Suppressor macrophage (primary cell): ENCODE measurements around the gene OPRM1.

Experiments
- DNase-seq, 4 experiments: peaks; one replicate each; pipeline ENCODE4 v3.0.0-alpha.2; 2020 to 2022

The OPRM1 gene

DNA sequence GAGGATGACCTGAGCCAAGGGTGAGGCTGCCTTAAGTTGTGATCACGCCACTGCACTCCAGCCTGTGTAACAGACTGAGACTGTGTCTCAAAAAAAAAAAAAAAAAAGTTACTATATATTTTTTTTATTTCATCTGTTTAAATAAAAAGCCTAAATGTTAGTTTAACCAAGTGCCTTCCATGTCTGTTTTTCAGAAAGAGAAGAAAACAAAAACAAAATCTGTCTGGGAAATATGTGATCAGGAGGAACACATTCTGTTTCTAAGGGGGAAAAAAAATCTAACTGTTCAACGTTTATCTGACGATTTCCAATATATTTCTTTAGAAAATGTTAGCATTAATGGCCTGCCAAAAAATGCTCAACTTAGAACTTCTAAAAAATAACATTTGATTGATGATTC lies 170.5 kb downstream of the OPRM1 start:
- DNase-seq = no peak

DNA sequence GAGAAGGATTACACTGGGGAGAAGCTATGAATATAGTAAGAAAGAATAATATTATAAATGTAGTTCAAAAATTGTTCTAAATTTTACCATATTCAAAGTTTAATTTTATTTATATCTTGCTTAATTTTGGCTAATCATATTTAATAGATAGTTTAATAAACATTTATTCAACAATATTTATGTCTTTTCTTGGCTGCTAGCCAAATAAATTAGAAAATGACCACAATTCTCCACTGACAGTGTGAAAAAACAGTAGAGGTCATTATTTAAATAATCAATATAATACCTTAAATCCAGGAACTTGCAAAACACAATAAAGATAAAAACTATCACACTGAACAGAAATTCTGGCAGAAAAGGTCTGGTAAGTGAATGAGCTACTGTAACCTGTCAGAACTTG lies 171.6 kb downstream of the OPRM1 start:
- no peak for DNase-seq

DNA sequence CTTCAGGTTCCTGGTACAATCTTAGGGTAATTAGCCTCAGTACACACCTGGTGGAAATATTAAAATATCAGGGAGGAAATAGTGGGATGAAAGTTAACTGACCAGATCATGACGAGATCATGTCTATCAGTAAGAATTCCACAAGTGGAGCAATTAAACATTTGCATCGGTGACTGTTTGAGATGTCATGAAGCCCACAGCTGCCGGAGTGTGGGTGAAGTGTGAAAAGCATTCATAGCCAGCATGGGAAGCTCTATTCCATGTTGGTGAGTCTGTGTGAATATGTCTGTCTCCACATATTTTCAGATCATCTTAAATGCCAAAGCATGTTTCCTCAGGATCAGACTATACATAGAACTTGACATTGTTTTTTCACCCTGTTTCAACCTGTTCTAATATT lies 174.7 kb downstream of the OPRM1 start:
- no peak for DNase-seq

DNA sequence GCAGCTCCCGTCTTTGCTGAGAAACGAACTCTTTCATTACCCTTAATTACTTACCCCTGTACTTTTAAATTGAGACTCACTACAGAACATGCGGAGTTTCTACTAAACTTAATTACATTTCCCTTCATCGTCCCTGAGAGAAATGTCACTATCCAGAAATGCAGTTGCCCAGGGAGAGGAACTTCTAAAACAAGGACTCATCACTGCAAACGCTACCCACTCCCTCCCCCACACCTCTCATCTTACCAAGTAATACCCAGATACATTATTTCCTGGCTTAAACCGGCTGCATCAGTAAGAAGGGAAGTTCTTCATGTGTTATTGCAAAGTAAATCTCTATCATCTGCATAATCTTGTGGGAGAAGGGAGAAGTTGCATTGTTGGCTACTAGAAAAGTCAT lies 179.3 kb downstream of the OPRM1 start:
- peak; percentile 76 to 92 (median 86) for DNase-seq

DNA sequence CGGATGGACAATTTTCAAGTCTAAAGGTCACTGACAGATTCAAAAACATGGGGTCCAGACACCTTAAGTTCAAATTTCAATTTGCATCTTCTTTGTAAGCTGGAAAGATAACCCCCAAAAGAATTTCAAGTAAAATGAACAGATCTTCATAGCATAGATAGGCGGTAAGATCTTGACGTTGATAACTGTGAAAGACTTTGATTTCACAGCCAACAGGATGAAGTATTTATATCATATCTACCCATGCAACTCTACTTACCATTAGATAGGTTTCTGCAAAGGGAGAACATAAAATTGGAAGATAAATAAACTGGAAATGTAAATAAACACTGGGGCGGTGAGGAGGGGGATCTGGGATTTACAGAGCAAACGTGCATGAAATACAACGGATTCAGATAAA lies 179.7 kb downstream of the OPRM1 start:
- DNase-seq = no peak

DNA sequence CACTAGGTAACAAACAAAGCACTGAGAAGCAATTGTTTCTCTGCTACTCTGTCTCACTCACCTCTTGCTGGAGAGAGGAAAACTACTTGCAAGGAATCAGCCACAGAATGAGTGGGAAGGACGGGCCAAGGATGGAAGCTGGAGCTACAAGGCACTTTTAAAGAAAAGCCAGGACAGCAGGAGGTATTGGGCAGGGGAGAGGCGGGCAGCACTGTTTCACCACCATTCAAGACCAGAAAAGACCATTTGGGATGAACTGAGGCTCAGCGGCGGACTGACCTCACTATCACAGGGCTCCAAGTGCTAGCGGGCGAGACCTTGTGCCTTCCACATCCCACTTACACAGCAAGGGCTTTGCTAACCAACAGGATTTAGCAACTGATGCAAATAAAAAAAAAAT lies 180.2 kb downstream of the OPRM1 start:
- DNase-seq = no peak

DNA sequence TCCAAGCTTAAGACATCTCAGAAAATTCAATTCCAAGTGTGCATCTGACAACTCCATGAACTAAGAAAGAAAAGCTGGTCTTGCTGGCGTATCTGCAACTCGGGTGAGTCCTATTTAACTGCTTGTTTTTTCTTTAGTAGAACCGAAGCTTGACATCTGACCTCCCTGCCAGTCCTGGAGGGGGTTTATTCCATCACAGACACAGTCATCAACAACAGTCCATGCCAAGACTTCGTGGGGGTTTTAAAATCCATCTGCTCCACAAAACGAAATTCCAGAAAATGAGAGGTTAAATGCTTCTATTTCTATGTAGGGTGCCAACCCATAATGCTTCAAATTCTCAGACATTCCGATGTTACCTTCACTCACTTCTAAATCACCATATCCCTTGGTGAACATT lies 183.7 kb downstream of the OPRM1 start:
- no peak for DNase-seq

DNA sequence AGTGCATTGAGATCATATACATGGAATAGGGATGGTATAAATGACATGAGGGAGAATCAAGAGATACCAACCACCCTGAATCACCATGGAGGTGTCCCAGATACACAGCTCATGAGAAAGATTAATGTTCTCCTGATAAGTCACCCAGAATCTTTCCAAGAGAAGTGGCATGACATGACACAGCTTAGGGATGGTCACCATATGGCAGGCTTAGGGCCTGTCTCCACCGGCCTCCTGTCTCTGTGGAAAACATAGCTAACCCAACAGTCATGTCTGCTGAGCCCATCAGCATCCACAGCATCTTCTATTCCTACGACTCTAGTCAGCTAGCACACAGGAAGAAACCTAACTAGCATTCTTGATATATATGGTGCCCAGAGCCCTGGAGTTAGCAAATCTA lies 184.3 kb downstream of the OPRM1 start:
- DNase-seq = no peak

DNA sequence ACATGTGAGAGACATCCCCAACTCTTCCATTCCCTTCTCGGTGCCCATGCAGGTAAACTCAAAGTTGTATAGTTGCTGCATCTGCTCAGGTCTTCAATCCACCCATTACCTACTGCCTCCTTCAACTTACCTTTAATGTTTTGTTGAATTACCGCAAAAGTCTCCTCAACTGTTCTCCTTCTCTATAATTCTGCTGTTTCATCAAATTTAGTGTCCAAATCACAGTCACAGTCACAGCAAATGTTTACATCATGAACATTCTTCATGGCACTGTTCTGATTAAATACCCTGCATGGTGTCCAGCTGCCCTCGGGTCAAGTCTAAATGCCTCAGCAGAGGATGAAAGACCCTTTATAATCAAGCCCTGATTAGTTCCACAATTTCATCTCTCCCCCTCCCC lies 187.4 kb downstream of the OPRM1 start:
- no peak for DNase-seq

DNA sequence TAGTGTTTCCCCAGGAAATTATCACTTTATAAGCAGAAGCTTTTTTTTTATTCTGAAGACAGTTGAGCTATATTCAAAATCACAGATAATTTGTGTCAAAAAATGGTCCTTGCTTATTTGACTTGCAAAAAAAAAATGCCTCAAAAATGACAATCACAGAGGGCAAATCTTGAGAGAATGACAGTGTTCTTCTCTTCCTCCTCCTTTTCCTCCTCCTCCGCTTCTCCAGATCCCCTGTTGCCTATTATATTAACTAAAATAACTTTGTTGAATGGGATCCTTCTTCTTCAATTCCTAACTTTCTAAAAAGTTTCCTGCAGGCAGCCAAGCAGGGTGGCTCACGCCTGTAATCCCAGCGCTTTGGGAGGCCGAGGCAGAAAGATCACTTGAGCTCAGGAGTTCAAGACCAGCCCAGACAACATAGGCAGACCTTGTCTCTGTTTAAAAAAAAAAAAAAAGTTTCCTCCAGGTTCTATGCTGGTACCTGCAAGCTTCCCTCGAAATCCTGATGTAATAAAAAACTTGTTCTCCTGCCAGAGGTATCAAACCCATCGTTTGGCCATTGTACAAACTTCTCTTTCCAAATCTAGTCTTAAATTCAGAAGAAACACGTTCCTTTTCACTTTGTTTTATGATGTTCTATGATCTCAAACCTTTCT lies 189.0 kb downstream of the OPRM1 start:
- DNase-seq = no peak

DNA sequence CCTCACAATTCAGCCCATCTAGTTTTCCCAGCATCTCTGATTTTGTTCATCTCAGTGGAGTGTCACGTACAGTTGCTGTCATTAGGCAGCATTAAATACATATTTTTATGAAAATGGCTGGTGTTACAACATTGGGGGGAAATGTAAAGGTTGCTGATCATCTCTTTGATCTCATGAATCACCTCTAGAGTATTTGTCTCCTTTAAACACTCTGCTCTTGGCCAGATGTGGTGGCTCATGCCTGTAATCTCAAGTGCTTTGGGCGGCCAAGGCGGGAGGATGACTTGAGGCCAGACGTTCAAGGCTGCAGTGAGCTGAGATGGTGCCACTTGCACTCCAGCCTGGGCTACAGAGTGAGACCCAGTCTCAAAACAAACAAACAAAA lies 189.5 kb downstream of the OPRM1 start:
- DNase-seq = no peak

DNA sequence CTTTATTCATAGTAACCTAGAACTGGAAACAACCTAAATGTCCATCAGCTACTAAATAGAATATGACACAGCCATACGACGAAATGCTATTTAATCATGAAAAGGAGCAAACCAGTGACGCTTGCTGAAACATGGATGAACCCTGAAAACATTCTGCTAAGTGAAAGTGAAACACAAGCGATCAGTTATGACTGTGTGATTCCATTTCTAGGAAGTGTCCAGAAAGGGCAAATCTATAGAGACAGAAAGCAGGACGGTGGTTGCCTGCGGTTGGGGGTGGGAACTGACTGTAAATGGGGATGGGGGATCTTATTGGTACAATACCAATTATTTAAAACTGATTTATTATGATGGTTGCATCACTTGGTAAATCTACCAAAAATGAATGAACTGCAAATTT lies 190.7 kb downstream of the OPRM1 start:
- DNase-seq = peak in 2 of 4 experiments; percentile 35 to 36

DNA sequence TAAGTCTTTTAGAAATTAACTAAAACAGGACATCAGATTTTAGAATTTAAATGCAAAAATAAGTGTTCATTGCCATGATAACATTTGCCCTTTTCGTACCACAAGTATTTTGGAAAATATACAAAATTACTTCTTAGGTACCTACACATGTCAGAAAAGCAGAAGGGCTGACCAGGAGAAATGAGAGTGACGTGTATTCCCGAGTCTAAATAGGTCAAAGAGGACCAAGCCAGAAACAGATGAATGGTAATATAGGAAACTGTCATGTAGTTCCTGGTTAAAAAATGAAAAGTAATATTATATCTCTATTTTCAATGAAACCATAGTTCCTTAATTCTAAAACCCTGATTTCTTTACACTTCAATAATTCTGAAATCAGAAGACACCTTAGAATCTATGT lies 191.4 kb downstream of the OPRM1 start:
- DNase-seq = peak in 2 of 4 experiments; percentile 31 to 48

DNA sequence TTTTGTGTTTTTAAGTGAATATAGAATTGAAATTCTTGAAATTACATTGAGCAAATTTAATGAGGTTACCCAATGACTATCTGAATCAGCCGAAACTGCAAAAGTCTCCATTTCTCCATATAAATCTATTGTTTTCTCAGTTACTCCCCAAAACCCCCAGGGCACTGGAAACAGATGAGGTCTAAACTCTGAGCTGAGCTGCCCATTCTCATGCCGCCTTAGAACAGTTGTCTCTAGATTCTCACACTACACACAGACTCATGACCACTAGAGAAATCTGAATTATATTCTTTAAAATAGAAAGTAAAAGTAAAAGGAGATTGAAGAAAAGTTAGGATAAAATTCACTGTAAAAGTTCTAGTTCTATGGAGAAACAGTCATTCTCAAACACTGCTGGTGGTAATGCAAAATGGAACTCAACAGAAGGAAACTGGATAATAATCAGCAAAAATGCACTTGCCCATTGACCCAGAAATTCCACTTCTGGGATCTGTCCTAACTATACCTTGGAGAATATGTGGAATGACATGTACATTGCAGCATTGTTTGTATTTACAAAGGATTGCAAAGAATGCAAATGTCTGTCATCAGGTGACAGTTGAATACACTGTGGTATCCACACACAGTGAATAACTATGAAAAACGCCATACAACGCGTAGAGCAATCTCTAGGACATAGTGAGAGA lies 192.0 kb downstream of the OPRM1 start:
- DNase-seq = no peak

DNA sequence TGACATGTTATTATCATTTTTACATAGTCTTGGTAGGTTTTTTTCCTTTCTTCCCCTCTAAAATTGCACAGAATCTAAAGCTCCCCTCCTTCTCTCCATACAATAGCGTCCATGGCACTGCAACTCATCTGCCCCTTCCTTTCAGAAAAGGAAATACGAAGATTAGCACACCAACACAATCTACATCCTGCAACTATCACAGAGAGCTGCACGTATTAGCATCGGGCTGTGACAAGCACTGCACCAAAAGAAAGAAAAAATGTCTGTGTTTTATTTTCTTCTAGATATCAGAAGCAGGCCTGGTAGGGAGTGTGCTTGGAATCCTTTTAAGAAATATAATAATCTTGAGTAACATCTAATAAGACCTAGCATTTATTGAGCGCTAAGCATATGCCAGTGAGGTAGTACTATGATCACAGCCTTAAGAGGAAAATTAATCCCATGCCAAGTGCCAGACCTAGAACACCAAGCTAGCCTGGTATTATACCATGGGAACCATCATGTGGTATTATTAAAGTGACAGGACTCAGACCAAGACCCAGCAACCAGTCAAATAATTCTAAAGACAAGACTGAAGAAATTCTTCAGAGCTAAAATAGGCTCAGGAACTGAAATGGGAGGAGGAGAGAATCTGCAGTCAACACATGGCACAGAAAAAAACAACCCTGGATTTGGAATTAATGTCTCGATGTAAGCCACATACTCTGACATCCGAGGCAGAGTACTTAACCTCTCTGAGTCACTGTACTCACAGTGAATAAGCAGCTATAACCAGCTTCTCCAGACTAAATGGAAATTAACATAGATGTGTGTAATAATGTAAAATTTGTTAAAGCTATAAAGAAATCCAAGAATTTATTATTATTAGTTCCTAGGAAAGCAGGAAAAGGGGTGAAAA lies 193.2 kb downstream of the OPRM1 start:
- no peak for DNase-seq

DNA sequence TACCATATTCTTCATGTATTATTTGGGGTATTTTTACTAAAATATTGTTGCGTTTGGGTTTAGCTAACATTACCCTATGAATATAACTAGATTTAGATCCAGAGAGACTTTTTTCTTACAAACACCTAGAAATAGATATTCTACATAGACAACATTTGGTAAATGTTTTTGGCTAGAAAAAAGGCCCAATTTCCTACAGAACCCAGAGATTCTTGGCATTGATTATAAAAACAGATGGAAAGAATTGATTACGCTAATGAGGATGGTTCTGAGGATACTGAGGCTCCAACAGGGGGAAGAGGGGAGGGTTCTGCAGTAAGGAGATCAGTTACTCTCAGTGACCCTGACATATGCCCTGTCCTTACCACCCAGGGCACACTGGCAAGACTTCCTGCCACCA lies 194.3 kb downstream of the OPRM1 start:
- no peak for DNase-seq

DNA sequence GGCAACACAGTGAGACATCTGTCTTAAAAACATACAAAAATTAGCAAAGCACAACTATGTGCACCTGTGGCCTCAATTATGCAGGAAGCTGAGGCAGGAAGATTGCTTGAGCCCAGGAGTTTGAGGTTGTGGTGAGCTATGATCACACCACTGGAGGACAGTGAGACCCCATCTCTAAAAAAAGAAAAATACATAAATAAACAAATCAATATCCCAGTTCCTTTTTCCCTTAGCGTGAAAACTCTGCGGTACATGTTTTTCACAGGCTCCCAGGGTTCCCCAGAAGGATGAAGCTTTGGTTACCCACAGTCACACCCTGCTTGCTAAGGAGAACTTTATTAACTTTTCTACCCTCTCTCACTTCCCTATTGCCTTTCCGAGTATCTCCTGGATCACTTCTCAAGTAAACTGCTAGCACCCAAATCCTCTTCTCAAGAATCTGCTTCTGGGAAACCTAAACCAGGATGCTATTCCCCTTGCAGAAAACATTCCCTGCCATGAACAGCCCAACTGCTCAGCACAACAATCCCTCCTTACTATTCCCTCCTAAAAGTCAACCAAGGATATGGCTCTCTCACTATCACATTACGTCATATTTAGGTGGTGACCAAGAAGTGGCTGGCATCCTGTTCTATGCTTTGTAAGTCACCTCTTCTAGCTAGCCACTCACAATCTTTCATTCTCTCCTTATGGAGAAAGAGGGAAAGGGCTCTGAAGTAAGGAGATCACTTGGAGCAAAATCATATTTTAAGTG lies 195.2 kb downstream of the OPRM1 start:
- peak; percentile 30 to 76 (median 66) for DNase-seq

DNA sequence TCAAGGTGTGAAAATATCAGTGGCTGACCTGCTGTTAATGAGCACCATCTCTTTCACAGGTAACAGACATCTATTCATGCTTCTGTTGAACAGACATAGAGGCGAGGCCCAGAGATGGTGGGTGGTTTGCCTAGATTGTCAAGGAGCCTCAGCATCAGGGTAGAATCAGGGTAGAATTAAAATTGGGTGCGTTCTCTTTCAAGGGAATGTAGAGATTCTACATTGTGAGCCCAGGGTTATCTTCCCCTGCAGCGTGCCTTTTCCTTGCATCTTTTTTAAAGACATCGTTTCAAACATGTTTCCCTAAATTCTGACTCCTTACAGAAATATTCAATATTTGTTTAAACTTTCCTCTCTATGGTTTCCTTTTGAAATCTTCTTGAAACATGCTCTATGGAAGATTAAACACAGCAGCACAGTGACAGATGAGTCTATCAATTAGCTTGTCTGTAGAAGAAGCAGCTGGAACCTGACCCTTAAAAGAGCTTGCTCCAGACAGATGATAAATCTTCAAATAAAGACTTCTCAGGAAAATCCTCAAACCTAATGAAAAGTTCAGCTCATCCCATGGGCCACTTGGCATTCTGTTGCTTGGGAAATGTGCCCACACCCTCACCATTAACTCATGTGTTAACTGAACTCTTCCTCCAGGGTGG lies 197.7 kb downstream of the OPRM1 start:
- DNase-seq = no peak

DNA sequence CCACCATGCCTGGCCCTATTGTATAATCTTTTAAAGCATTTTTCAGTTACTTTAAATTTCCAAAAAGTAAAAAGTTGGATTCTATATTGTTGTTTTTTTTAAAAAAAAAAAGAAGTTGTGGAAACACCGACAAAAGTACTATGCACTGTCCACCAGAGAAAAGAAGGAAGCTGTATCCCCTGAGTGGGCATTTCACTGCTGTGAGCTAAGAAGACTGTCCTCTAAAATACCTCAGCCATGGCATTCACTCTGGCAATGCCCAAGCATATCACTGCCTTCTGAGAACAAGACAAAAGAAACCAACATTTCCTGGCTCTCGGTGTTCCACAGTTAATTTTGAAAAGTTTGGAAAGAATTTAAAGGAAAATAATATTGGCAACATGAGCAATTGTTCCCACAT lies 199.8 kb downstream of the OPRM1 start:
- DNase-seq = peak in 3 of 4 experiments; percentile 58 to 67 (median 66)

DNA sequence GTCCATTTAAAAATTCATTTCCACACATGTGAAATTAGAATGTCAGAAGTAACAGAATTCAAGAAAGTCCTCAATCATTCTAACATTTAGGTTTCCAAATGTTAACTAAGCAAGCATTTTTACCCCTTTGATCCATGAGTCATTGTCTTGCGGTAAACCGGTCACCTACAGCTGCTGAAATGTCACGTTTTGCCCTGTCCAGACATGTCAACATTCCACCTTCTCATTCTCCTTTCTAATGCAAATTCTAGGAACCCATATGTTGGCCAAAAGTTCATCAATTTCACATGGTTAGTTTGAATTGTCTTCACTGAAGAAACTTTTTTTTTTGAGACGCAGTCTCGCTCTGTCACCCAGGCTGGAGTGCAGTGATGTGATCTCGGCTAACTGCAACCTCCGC lies 200.4 kb downstream of the OPRM1 start:
- DNase-seq = peak in 2 of 4 experiments; percentile 39 to 48

DNA sequence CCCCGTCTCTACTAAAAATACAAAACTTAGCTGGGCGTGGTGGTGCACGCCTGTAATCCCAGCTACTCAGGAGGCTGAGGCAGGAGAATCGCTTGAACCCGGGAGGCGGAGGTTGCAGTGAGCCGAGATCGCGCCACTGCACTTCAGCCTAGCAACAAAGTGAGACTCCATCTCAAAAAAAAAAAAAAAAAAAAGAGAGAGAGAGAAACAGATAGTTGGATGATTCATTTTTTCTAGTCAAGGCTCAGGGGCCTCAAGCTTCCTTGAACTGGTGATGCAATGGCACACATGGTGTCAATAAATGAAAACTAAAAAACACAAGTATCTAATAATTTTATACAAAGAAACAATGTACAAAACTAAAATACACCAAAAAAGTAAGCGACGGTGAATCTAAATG lies 202.0 kb downstream of the OPRM1 start:
- DNase-seq = peak in 2 of 4 experiments; percentile 36 to 48

DNA sequence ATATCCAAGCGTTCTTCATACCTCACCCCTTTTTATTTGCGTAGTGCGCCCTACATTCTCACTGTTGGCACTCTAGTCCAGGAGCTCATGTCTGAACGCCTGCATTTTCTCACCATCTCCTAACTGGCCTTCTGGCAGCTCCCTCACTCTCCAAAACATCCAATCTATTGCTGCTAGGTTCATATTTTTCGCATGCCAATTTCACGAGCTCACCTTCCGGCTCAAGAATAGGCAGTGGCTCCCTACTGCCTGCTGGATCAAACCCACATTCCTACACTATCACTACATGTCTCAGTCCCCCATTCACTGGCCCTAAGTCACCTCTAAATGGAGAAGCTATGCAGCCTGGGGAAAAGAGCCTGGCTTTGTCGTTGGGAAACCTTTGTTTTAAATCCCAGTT lies 202.5 kb downstream of the OPRM1 start:
- peak in 3 of 4 experiments; percentile 19 to 42 (median 24) for DNase-seq
